ENCODE measurements around the gene MED25. TPM values are rescaled to one million over a fixed set of nuclear protein-coding genes. Genes with fewer than 3 reads are reported as not detected.

MED25 gene
- total RNA-seq, 1 donor from 2014 or later: 40.1 TPM

- peaks cover 8% of the 10 kb centered on the region for H3K4me1 Mint-ChIP-seq (ENCODE audit: low read depth)
- H3K4me3 Mint-ChIP-seq (ENCODE audit: unreplicated experiment): no peak overlapping the region
- no peaks in the 10 kb centered on the region for H3K9me3 Mint-ChIP-seq (ENCODE audit: low read depth)
- peak overlapping the region; percentile 59 for H3K27ac Mint-ChIP-seq (ENCODE audit: unreplicated experiment)
- TF ChIP-seq CTCF (IDR thresholded peaks at IDR 0.05): peak; percentile 62
- DNase-seq (ENCODE audit: low spot score): no peak
- peaks cover 33% of the 10 kb centered on the region for H3K36me3 Mint-ChIP-seq (ENCODE audit: low read depth)
- H3K27me3 Mint-ChIP-seq (ENCODE audit: low read depth): no peaks in the 10 kb centered on the region
Observed at GRCh38 chr19:49801966-49802661, 16.0 kb upstream of the MED25 start.

- DNase-seq (ENCODE audit: low spot score): no peak
- peaks cover 8% of the 10 kb centered on the region for H3K4me1 Mint-ChIP-seq (ENCODE audit: low read depth)
- H3K27me3 Mint-ChIP-seq (ENCODE audit: low read depth): no peaks in the 10 kb centered on the region
- no peak for TF ChIP-seq CTCF (IDR thresholded peaks at IDR 0.05)
- no peak overlapping the region for H3K27ac Mint-ChIP-seq (ENCODE audit: unreplicated experiment)
- peaks cover 32% of the 10 kb centered on the region for H3K36me3 Mint-ChIP-seq (ENCODE audit: low read depth)
- no peaks in the 10 kb centered on the region for H3K9me3 Mint-ChIP-seq (ENCODE audit: low read depth)
- no peak overlapping the region for H3K4me3 Mint-ChIP-seq (ENCODE audit: unreplicated experiment)
Observed at GRCh38 chr19:49802836-49803528, 15.1 kb upstream of the MED25 start.

- no peak overlapping the region for H3K4me3 Mint-ChIP-seq (ENCODE audit: unreplicated experiment)
- no peak for DNase-seq (ENCODE audit: low spot score)
- no peak for TF ChIP-seq CTCF (IDR thresholded peaks at IDR 0.05)
- no peaks in the 10 kb centered on the region for H3K9me3 Mint-ChIP-seq (ENCODE audit: low read depth)
- H3K27me3 Mint-ChIP-seq (ENCODE audit: low read depth): no peaks in the 10 kb centered on the region
- peaks cover 8% of the 10 kb centered on the region for H3K4me1 Mint-ChIP-seq (ENCODE audit: low read depth)
- no peak overlapping the region for H3K27ac Mint-ChIP-seq (ENCODE audit: unreplicated experiment)
- peaks cover 30% of the 10 kb centered on the region for H3K36me3 Mint-ChIP-seq (ENCODE audit: low read depth)
Observed at GRCh38 chr19:49803529-49803856, 14.6 kb upstream of the MED25 start.

- Mint-ChIP-seq H3K9me3 (ENCODE audit: low read depth) (no peaks in the 10 kb centered on the region), H3K4me1 (ENCODE audit: low read depth) (peaks cover 14% of the 10 kb centered on the region), H3K27ac (ENCODE audit: unreplicated experiment) (no peak overlapping the region), H3K36me3 (ENCODE audit: low read depth) (peaks cover 19% of the 10 kb centered on the region), H3K4me3 (ENCODE audit: unreplicated experiment) (no peak overlapping the region), H3K27me3 (ENCODE audit: low read depth) (no peaks in the 10 kb centered on the region)
- no peak for TF ChIP-seq CTCF (IDR thresholded peaks at IDR 0.05)
- DNase-seq (ENCODE audit: low spot score): no peak
Observed at GRCh38 chr19:49805822-49806619, 12.1 kb upstream of the MED25 start.

GRCh38 chr19:49806620-49806959 lies 11.5 kb upstream of the MED25 start:
- no peak overlapping the region for H3K27ac Mint-ChIP-seq (ENCODE audit: unreplicated experiment)
- no peak overlapping the region for H3K4me3 Mint-ChIP-seq (ENCODE audit: unreplicated experiment)
- no peak for TF ChIP-seq CTCF (IDR thresholded peaks at IDR 0.05)
- H3K27me3 Mint-ChIP-seq (ENCODE audit: low read depth): no peaks in the 10 kb centered on the region
- no peak for DNase-seq (ENCODE audit: low spot score)
- H3K9me3 Mint-ChIP-seq (ENCODE audit: low read depth): no peaks in the 10 kb centered on the region
- H3K36me3 Mint-ChIP-seq (ENCODE audit: low read depth): peaks cover 17% of the 10 kb centered on the region
- H3K4me1 Mint-ChIP-seq (ENCODE audit: low read depth): peaks cover 11% of the 10 kb centered on the region
